Astrocyte (in vitro differentiated cells and primary cell): ENCODE results near the gene OR2AE1. TPM values are rescaled to one million over a fixed set of nuclear protein-coding genes. Genes with fewer than 3 reads are reported as not detected.

Source experiments
- DNase-seq: peaks from one replicate; pipeline ENCODE4 v3.0.0-alpha.2; 2010; ENCODE audit warnings: low read depth
- FAIRE-seq: peaks from 2 replicates; lab custom pipeline; 2011; peaks lifted over from hg19 to GRCh38; lab: Jason Lieb, UNC
- H2AFZ ChIP-seq: 2 replicates; pipeline ENCODE4 v1.6.0; 2012; ENCODE audit warnings: low read depth, low read length, inconsistent platforms
- H3K27ac ChIP-seq: 2 replicates; pipeline ENCODE4 v1.5.1; 2011; ENCODE audit warnings: low read depth, low read length, inconsistent platforms
- H3K27me3 ChIP-seq: 2 replicates; pipeline ENCODE4 v1.6.0; 2011; ENCODE audit warnings: low read length, inconsistent platforms; ENCODE audit not compliant: insufficient read depth
- H3K36me3 ChIP-seq: 2 replicates; pipeline ENCODE4 v1.5.1; 2011; ENCODE audit warnings: low read length, inconsistent platforms; ENCODE audit not compliant: insufficient read depth
- H3K4me1 ChIP-seq: 2 replicates; pipeline ENCODE4 v1.5.1; 2011; ENCODE audit warnings: low read length, inconsistent platforms; ENCODE audit not compliant: insufficient read depth
- H3K4me2 ChIP-seq: 2 replicates; pipeline ENCODE4 v1.6.0; 2012; ENCODE audit warnings: low read length, inconsistent platforms
- H3K4me3 ChIP-seq: 2 replicates; pipeline ENCODE4 v1.5.1; 2011; ENCODE audit warnings: low read depth, mild to moderate bottlenecking, low read length, inconsistent platforms; ENCODE audit not compliant: insufficient read depth
- H3K79me2 ChIP-seq: 2 replicates; pipeline ENCODE4 v1.6.0; 2012; ENCODE audit warnings: mild to moderate bottlenecking, low read length, inconsistent platforms; ENCODE audit not compliant: insufficient read depth
- H3K9ac ChIP-seq: 2 replicates; pipeline ENCODE4 v1.6.0; 2012; ENCODE audit warnings: mild to moderate bottlenecking, low read length, inconsistent platforms
- H3K9me3 ChIP-seq: 2 replicates; pipeline ENCODE4 v1.5.1; 2012; ENCODE audit warnings: low read depth, mild to moderate bottlenecking, low read length, inconsistent platforms; ENCODE audit not compliant: insufficient read depth
- H4K20me1 ChIP-seq: 2 replicates; pipeline ENCODE4 v1.6.0; 2012; ENCODE audit warnings: low read length, inconsistent platforms; ENCODE audit not compliant: insufficient read depth
- H3K27ac Mint-ChIP-seq: one replicate; pipeline ENCODE4 v1.8.0; 2021; ENCODE audit warnings: mild to moderate bottlenecking, mixed read lengths; ENCODE audit not compliant: unreplicated experiment
- H3K27me3 Mint-ChIP-seq: one replicate; pipeline ENCODE4 v1.8.0; 2021; ENCODE audit warnings: low read depth, mixed read lengths; ENCODE audit not compliant: unreplicated experiment
- H3K36me3 Mint-ChIP-seq: one replicate; pipeline ENCODE4 v1.8.0; 2021; ENCODE audit warnings: low read depth, mixed read lengths; ENCODE audit not compliant: unreplicated experiment
- H3K4me1 Mint-ChIP-seq: one replicate; pipeline ENCODE4 v1.8.0; 2021; ENCODE audit warnings: low read depth, mixed read lengths; ENCODE audit not compliant: unreplicated experiment
- H3K4me3 Mint-ChIP-seq: one replicate; pipeline ENCODE4 v1.8.0; 2021; ENCODE audit warnings: mild to moderate bottlenecking, moderate library complexity, mixed read lengths; ENCODE audit not compliant: unreplicated experiment
- H3K9me3 Mint-ChIP-seq: one replicate; pipeline ENCODE4 v1.8.0; 2021; ENCODE audit warnings: mild to moderate bottlenecking, mixed read lengths; ENCODE audit not compliant: unreplicated experiment
- CTCF ChIP-seq: IDR thresholded peaks from 2 replicates; pipeline ENCODE4 v1.5.1; 2011; ENCODE audit warnings: low read depth, mild to moderate bottlenecking, inconsistent platforms, low read length, moderate library complexity; ENCODE audit not compliant: insufficient read depth
- EZH2 ChIP-seq: IDR thresholded peaks from 2 replicates; pipeline ENCODE4 v1.6.1; 2012; ENCODE audit warnings: mild to moderate bottlenecking, low read length, inconsistent platforms; ENCODE audit not compliant: insufficient read depth
- total RNA-seq: library from RNA; stranded (reverse); gene quantifications from 2 replicates; pipeline ENCODE4 v1.2.1, GENCODE V29; 2021

The OR2AE1 gene
- total RNA-seq, 1 donor from 2014 or later, result not detected

- H3K9me3 ChIP-seq, result no peaks in the 10 kb centered on the region
- H3K36me3 ChIP-seq, result no peaks in the 10 kb centered on the region
- peaks cover 11% of the 10 kb centered on the region for H3K27me3 ChIP-seq
- FAIRE-seq, result no peak
- no peaks in the 10 kb centered on the region for H4K20me1 ChIP-seq
- peaks cover 3% of the 10 kb centered on the region for H3K4me1 Mint-ChIP-seq
- no peaks in the 10 kb centered on the region for H3K4me1 ChIP-seq
- no peak overlapping the region for H2AFZ ChIP-seq
- H3K27me3 Mint-ChIP-seq, result peaks cover 9% of the 10 kb centered on the region
- H3K9me3 Mint-ChIP-seq, result no peaks in the 10 kb centered on the region
- H3K4me3 Mint-ChIP-seq, result no peak overlapping the region
- H3K4me3 ChIP-seq, result no peak overlapping the region
- no peak for DNase-seq
- H3K79me2 ChIP-seq, result no peaks in the 10 kb centered on the region
- H3K4me2 ChIP-seq, result no peak overlapping the region
- no peak overlapping the region for H3K27ac ChIP-seq
- no peaks in the 10 kb centered on the region for H3K36me3 Mint-ChIP-seq
- no peak overlapping the region for H3K9ac ChIP-seq
- H3K27ac Mint-ChIP-seq, result no peak overlapping the region
- TF ChIP-seq CTCF (no peak), EZH2 (no peak)
Measured at GRCh38 chr7:99831595-99831994, 45.2 kb downstream of the OR2AE1 start.

DNA sequence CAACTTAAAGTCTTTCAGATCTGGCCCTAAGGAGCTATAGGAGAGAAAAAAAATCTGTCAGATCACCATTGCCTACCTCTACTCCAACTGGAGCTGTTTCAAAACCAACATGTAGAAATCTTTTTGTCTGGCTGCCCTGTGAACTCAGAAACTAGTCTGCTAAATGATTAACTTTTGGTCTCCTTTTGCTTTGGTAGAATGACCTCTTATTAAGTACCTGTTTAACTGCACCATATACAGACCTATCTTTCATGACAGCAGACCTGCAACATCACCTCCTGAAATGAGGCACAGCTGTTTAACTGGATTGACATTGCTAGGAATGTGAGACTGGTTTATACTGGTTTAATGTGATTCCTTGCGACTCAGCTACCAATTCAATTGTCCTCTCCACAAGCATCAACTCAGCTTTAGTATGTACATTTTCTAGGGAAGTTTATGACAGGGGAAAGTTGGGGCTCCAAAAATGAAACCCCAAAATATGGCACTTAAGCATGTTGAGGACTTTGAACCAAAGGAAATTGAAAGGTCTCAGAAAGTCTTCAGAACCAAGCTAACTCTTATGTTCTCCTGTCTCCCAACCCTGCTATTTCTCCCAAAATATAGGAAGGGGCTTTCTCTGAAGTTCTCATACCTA lies 47.2 kb downstream of the OR2AE1 start:
- Histone ChIP-seq H3K4me2 (no peak overlapping the region), H3K27me3 (peaks cover 11% of the 10 kb centered on the region), H4K20me1 (no peaks in the 10 kb centered on the region), H3K9ac (no peak overlapping the region), H3K36me3 (no peaks in the 10 kb centered on the region), H3K9me3 (no peaks in the 10 kb centered on the region), H2AFZ (no peak overlapping the region), H3K27ac (no peak overlapping the region), H3K4me1 (no peaks in the 10 kb centered on the region), H3K79me2 (no peaks in the 10 kb centered on the region), H3K4me3 (no peak overlapping the region)
- FAIRE-seq (no peak), DNase-seq (no peak)
- no peak overlapping the region for H3K4me3 Mint-ChIP-seq
- H3K4me1 Mint-ChIP-seq, result peaks cover 4% of the 10 kb centered on the region
- peaks cover 5% of the 10 kb centered on the region for H3K27me3 Mint-ChIP-seq
- no peaks in the 10 kb centered on the region for H3K9me3 Mint-ChIP-seq
- H3K36me3 Mint-ChIP-seq, result no peaks in the 10 kb centered on the region
- TF ChIP-seq EZH2 (no peak), CTCF (no peak)
- no peak overlapping the region for H3K27ac Mint-ChIP-seq

DNA sequence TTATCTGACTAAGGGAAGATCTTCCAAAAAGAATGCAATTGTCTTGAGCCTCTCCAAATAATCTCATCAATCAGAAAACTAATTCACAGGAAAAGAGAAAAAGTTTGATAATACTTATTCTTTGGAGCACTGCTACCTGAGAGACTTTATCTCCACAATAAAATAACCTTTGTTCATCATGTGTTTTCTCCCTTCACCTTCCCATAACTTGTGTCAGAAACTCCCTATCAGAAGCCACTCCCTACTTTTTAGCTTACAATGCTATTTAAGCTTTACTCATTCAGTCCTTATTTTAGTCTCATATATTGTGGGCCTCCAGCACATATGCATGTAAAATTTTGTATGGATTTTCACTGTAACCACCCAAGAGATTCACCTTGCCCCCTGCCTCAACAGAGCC lies 48.0 kb downstream of the OR2AE1 start:
- Histone ChIP-seq H4K20me1 (no peaks in the 10 kb centered on the region), H3K36me3 (no peaks in the 10 kb centered on the region), H3K4me1 (no peaks in the 10 kb centered on the region), H3K4me3 (no peak overlapping the region), H3K79me2 (no peaks in the 10 kb centered on the region), H3K9me3 (no peaks in the 10 kb centered on the region), H3K27me3 (peaks cover 10% of the 10 kb centered on the region), H3K4me2 (no peak overlapping the region), H3K27ac (no peak overlapping the region), H3K9ac (no peak overlapping the region), H2AFZ (no peak overlapping the region)
- FAIRE-seq (no peak), DNase-seq (no peak)
- no peaks in the 10 kb centered on the region for H3K9me3 Mint-ChIP-seq
- no peak overlapping the region for H3K27ac Mint-ChIP-seq
- no peak overlapping the region for H3K4me3 Mint-ChIP-seq
- H3K4me1 Mint-ChIP-seq, result peaks cover 4% of the 10 kb centered on the region
- peaks cover 5% of the 10 kb centered on the region for H3K27me3 Mint-ChIP-seq
- H3K36me3 Mint-ChIP-seq, result no peaks in the 10 kb centered on the region
- TF ChIP-seq EZH2 (no peak), CTCF (no peak)
